Daoy (cell line): ENCODE measurements around the gene UBN1. TPM values are rescaled to one million over a fixed set of nuclear protein-coding genes. Genes with fewer than 3 reads are reported as not detected.

Source experiments
- DNase-seq: peaks from one replicate; pipeline ENCODE4 v3.0.0-alpha.2; 2015; ENCODE audit warnings: low read depth
- total RNA-seq: library from RNA; depleted of rRNA; stranded (reverse); fragments of >200 nt; shearing (Covaris generic); gene quantifications from 2 replicates; pipeline ENCODE4 v1.2.3, GENCODE V29; 2014

The UBN1 gene
- total RNA-seq, 1 experiment from 2014 or later: 19.9 TPM

DNA sequence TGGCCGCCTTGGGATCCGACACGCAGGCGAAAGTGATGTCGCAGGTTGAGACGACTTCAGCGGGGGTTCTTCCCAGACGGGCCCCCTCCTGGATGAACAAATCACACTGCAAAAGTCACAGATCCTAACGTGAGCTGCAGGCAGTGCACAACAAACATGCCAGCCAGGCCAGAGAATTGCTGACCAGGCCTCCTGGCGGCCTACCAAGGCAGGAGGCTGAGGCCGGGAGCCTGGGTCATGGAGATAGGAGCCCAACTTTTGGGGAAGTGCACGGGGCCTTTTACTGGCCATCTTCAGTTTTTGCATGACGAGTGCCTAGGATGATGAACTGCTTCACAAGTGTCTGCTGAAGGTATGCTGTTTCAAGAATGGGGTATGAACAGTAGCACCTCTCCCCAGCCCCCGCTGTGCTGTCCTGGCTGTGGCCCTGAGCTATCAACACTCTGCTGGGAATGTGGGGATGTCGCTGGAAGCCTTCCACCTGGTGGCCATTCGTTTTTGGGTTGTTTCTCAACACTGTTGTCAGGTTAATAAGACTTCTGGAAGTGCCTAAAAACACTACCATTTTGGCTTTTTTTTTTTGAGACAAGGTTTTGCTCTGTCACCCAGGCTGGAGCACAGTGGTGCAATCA lies 32.6 kb upstream of the UBN1 start:
- DNase-seq: no peak

DNA sequence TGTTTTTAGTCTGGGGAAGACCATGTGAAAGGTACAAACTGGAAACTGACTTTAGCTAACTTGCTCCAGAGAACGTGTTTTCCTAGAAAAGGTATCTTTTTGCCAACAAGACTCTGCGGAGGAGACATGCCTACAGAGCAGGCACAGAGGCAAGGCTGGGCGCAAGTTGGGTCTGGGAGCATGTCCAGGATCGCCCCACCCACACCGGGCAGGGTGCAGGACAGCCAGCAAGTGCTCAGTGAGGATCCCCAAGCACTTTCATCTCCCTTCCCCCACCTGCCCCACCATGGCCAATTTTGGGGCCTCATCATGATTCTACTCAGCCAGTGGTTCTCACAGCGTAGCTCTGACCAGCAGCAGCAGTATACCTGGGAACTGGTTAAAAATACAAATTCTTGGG lies 26.6 kb upstream of the UBN1 start:
- DNase-seq: no peak

DNA sequence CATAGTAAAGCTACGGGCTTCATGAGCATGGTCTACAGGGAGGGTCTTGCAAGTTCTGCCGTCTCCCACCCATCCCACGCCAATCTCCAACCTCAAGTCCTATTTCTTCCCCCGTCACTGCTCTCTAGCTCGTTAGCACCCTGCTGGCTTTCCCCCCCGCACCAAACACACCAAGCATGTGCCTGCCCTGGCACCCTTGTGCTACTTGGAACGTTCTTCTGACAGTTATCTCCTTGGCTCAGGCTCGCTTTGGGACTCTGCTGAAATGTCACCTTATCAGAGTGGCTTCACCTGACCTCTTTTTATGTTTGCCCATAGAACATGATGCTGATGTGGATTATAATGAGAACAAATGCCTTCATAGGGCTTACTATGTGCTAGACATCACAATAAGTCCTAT lies 22.1 kb upstream of the UBN1 start:
- no peak for DNase-seq

DNA sequence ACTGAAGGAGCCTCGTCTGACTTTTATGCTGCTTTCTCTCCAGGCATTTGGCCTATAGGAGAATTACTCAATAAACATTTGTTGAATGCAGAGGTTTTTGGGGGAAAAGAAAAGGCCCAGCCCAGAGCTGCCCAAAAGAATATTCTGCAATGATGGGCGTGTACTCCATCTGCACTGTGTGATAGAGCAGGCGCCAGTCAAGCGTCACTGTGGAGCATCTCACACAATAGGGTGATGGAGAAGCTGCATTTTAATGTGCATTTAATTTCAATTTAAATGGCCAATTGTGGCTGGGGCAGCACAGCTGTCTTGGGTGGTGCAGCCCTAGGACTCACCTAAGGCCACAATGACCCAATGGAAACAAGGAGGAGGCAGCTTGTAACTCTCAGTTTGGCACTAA lies 20.8 kb upstream of the UBN1 start:
- no peak for DNase-seq

DNA sequence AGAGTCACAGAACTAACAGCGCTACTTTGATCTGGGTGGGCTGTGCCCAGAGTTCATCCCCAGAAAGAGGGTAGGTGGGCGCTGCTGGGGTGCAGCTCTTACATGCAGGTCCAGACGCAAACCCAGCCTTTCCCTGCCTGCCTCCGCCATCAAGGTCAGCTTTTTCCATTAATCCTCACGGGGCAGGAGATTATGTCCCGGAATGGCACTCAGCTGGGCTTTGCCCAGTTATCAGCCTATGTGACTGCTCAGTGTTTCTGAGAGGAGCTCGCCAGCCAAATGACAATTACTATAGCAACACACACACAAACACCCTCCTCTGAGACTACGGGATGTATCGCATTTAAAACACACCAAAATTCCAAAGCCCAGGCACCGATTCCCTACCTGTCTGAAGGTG lies 20.3 kb upstream of the UBN1 start:
- DNase-seq: no peak

DNA sequence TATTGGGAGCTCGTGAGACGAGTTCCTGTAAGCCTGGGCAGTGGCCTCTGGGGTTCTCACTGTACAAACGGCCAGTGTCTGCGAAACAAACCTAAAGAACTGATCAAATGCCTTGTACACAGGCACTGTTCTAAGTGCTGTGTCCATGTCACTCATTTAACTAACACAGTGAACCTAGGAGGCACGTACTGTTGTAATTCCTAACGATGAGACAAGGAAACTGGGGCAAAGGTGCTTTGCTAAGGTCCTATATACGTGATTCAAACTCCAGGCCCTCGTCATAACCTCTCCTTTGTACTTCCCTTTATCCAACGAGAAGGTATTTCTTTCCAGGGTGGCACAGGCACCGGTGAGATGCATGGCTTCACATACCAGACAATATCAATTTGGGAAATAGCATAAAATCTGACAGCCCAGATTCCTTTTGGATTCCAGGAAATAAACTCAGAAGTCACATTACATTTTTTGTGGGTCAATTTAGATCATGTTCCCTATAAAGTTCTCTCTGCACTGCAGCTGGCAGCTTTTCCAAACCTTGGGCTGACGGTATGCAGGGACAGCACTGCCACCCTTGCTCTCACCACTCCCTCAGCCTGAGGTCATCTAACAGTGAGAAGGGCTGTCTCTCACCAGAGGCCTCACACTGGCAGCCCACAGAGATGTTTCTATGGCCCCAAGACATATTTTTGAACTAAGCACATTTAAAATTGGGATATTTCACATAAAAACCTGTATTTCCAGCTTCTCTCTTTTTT lies 18.5 kb upstream of the UBN1 start:
- DNase-seq: no peak

DNA sequence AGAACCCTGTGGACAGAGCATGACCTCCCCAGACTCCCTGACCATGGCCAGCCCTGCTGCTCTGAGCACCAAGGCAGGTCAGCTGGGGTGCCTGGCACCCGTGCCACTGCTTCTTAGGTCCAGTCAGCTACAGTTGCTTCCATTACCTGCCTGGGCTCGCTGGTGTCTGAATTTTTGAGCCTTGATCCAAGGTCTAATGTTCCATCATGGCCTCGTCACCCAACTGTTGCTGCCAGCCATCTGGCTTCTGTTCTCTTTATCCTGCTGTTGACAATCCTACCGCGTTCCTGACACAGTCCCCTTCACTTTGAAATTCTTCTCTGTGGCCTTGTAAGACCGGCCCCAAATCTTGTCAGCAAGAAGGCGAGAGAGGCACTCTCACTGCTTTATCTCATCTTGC lies 16.9 kb upstream of the UBN1 start:
- no peak for DNase-seq

DNA sequence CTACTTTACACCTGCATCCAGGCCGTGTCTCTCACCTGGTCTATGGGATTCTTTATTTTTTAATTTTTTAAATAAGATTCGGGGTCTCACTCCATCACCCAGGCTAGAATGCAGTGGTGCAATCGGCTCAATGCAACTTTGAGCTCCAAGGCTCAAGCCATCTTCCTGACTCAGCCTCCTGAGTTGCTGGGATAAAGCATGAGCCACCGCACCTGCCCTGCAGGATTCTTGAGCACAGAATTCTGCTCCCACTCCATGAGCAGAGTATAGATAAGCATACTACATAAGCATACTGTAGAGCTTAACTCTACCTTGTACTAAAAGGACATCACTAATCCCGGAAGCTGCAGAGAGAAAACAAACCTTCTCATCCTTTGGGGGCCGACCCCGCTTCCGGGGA lies 15.7 kb upstream of the UBN1 start:
- no peak for DNase-seq

DNA sequence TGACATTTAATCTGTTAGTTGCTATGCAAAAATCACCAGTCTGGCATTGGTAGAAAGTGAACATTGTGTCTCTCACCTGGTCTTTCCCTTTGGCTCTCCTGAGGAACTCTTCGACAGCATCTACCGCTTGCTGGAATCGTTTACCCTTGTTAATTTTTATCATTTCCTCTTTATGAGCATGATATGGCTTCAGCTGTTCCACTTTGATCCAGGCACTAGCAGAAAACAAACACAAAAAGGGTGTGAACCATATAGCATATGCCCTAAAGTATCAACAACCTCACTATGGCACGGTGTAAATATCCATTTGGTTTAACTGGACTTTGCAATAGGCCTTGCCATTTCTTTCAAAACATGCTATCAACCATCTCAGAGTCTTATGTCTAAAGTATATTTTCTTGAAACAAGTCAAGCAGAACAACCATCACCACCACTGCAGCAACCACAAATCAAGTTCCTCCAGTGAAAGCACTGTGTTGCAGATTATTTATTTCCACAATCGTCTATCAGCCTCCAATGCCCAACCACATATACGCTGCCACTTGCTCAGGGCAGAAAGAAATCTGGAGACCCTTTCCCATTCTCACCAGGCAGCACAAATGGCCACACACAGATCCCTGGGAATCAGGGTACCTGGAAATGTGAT lies 14.5 kb upstream of the UBN1 start:
- DNase-seq: no peak

DNA sequence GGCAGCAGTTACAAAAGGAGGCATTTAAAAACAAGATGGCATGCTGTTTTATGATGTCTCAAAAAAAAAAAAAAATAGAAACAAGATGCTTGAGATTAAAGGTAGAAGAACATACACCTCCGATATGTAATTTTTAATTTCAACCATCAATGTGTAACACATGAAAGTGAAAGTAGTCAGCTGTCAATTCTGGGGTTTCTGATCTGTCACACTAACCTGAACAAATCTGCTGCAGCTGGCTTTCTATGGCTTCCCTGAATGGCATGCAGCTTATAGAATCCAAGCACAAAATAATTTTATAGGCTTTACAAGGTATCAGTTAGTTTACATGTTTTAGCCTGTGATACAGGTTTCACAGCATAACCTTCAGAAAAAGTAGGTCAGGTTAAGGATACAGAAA lies 13.7 kb upstream of the UBN1 start:
- no peak for DNase-seq

DNA sequence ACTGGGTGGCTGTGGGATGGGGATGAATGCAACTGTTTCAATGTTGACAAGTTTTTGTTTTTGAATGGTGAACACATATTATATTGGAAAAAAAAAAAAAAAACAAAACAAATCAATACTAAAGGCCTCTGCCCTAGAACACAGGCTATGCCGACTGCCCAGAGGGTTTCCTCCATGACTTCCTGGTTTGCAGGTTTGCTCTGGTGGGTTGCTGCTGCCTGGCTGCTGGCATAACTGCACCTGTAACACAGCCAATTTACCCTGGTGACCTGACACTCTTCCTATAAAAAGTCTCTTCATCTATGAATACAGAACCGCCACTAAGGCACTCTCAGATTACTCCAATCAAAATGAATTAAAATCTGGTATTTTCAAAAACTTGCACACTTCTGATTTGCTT lies 10.6 kb upstream of the UBN1 start:
- no peak for DNase-seq

DNA sequence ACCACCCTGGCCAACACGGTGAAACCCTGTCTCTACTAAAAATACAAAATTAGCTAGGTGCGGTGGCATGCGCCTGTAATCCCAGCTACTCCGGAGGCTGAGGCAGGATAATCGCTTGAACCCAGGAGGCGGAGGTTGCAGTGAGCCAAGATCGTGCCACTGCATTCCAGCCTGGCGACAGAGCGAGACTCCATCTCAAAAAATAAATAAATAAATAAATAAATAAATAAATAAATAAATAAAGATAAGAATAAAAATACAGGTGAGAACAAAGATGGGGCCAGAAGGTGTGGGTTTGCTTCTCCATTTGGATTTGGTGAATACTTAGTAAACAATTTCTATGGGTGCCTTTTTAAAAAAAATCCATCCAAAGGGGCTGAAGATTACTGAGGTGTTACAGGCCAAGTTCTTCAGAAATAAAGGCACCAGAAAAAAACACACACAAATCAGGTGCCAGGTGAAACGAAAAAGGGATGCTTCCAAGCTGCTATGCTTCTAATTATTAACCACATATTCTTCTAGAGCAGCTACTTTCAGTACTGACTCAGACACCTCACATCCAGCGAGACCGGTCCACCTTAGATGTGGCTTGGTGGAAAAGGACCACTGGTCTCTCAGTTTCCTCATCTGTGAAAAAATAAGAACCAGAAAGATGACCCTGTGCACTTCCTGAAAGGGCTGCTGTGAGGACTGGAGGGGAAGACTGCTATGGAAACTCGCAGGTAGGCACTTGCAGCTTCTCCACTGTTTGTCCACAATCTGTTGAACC lies 9.4 kb upstream of the UBN1 start:
- no peak for DNase-seq

DNA sequence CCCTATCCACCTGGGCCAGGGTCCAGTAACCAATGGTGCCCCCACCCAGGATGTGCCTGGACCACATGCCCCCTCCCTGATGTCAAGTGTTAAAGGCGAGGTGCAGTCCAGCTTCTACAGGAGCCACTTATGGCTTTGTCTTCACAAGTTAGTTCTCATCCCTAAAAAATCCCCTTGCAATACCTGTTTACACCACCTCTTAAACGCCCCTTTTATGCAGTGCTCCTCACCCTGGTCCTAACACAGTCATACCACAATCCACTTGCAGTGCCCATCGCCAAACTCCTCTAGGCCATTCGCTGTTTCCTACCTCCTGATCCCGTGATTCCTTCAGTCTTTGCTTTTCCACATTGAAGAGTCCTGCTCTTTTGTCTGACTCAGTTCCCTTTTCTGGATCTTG lies 7.3 kb upstream of the UBN1 start:
- no peak for DNase-seq

DNA sequence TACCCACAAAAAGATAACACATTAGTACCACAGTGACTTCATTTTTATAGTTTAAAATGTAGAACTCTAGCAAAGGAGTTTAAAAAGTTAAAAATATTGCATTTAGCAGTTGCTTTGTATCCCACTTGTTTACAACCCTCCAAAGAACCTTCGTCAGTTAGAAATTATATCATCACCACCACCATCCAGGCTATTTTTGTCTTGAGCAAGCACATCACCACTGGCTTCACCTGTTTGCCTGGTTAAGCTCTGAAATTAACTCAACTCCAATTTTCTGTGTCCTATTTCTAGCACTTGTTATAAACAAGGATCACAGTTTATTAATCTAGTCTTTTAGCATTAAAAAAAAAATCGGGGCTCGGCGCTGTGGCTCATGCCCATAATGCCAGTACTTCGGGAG lies 6.3 kb upstream of the UBN1 start:
- DNase-seq: no peak

DNA sequence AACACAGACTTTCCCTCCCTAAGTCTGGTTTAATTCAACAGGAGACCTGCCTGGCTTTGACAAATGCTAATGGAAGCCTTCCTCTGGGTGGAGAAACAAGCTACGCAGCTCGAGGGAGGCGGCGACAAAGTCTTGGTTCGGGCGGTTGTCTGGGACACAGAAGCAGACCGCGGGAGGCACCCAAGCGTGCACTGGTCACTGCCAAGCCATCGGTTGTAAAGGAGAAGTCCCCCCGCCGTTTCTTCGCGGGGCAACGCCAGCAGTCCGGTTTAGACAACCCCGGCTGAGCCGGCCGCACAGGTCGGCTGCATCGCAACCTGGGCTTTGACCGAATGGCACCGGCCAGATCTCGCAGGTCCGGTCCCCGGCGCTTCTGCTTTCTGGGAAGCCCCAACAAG lies 779 bp upstream of the UBN1 start:
- DNase-seq: peak; percentile 35

DNA sequence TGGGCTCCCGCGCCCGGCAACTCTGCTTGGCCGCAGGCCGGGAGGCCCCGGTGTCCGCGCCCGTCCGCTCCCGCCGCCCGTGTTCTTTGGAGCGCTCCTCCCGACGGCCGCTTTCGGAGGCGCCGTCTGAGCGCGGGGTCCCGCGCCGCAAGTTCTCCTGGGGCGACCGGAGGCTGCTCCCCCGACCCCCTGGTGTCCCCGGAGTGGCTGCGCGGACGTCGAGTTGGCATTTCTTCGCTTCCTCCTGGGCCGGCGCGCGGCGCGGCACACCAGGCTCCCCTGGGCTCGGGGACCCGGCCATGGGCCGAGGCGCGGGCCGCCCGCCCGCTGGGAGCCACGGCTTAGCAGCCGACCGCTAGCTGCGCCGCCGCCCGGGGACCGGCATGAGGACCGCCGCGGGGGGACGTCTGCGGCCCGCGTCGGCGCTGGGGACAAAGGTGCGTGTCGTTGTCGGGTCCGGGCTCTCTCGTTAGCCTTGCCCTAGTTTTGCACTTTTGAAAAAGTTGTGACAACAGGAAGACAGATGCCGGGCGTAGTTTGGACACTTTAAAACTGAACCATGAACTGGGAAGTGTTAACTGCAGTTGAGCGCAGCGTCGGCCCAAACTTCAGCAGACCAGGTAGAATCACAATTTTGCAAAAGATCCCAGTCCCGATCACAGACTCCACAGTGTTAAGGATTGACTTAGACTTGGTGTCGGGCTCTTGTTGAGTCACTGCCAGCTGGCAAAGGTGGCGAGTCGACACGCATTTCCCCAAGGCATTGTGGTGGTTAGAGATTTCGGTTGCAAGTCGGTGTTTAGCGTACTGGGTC lies 700 bp downstream of the UBN1 start:
- peak; percentile 61 for DNase-seq

DNA sequence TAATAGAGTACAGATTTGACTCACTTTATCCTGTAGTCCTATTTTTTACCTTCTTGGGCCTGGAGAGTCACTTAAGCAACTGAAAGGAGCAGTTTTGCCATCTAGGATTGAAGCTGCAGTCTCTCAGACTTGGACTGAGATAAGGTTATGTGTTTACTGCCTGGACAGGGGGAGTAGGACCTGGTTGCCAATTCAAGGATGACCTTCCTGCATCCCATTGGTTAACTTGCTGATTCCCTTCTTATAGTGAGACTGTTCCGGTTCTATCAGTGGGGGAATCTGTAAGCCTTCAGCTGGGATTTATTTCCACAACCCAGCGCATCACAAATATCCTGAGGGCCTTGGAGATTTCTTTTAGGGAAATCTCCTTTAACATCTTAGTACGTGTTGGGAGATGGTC lies 2.9 kb downstream of the UBN1 start:
- no peak for DNase-seq

DNA sequence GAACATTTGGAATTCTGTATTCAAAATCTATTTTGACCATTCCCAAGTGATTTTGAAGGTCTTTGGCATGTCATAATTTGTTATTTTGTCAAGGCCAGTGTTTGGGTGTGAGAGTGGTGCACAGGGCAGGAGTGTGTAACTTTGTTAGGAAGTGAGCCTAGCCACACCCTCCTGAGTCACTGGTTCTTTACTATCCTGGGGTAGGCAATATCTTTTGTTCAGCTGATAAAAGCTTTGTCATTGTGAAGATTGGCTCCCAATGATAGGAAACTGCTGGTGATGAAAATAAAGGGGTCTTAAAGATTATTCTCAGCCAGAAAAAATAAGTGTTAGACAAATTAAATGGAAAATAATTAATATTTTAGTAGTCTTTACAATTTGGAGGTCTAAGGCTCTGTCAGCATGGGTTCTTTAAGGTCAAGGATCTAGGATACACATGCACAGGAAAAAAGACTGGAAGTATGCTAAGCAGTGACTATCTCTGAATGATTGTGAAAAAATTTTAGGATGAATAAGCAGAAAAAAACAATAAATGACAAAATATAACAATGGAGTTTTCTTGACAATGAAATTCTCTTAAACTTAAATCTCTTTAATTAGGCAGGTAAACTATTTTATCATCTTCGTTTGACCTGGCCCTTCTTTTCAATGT lies 5.1 kb downstream of the UBN1 start:
- peak; percentile 46 for DNase-seq

DNA sequence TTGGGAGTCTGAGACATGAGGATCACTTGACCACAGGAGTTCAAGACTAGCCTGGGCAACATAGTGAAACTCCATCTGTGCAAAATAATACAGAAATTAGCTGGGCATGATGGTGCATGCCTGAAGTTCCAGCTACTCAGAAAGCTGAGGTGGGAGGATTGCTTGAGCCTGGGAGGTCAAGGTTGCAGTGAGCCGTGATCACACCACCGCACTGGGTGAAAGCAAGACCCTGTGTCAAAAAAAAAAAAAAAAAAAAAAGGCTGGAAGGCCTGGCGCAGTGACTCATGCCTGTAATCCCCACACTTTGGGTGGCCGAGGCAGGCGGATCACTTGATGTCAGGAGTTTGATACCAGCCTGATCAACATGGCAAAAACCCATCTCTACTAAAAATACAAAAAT lies 8.1 kb downstream of the UBN1 start:
- no peak for DNase-seq

DNA sequence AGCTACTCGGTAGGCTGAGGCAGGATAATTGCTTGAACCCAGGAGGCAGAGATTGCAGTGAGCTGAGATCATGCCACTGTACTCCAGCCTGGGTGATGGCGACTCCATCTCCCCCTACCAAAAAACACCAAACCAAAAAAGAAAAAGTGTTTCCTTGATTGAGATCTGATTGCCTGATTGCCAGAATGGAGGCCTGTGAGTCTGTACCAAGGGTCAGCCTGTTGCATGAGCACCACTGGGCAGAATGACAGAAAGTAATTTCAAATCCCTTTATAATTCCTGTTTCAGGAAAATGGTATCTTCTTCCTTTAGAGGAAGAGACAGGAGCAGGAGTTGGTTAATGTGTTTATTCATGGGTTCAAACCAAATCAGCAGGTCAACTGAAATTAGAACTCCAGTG lies 8.5 kb downstream of the UBN1 start:
- no peak for DNase-seq

DNA sequence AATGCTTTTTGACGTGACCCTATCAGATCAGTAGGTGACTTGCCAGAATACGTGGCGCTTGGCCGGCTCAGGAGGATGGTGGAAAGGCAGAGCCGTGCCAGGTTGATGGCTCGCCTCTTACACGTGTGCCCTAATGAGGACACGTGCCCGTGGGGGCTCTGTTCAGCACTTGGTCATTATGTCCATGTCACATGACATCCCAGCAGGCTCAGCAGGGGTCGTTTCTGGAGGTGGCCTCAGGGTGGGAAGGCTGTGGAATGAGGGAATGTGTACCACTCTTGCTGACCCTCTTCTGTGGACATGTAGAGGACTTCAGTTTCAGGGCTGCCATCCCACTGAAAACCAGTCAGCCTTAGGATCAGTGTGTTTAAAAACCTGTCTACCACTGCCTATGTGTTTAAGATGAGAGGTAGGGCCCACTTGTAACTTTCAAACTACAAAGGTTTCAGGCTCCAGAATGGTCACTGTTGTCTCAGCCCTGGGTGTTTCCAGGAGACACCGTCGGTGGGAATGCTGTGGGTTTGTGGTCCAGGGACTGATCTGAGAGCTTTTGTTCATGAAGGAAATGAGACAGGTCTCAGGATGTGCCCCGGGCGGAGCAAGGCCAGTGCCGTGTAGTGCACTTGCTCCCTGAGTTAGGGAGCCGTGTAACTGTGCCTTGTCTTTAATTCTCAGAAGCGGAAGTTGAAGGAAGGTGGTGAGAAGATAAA lies 12.1 kb downstream of the UBN1 start:
- peak; percentile 55 for DNase-seq
